ENCODE data around the gene KCNE5.
"Not testable (repeated sequence)": the region's sequence is repeated elsewhere in the genome, so short reads cannot be mapped to it uniquely, and the experiment has no call there.

KCNE5 gene

GRCh38 chrX:109635146-109635545, 10.2 kb upstream of the KCNE5 start:
- H3K36me3 Mint-ChIP-seq (ENCODE audit: low read depth), result peaks cover 17% of the 10 kb centered on the region
- H3K4me1 Mint-ChIP-seq (ENCODE audit: low read depth), result peaks cover 22% of the 10 kb centered on the region
- no peaks in the 10 kb centered on the region for H3K27me3 Mint-ChIP-seq (ENCODE audit: low read depth)
- H3K9me3 Mint-ChIP-seq, result no peaks in the 10 kb centered on the region
- H3K27ac Mint-ChIP-seq, result no peak overlapping the region
- no peak overlapping the region for H3K4me3 Mint-ChIP-seq

- Mint-ChIP-seq H3K27ac (no peak overlapping the region), H3K4me1 (ENCODE audit: low read depth) (peaks cover 11% of the 10 kb centered on the region), H3K4me3 (no peak overlapping the region), H3K9me3 (no peaks in the 10 kb centered on the region), H3K36me3 (ENCODE audit: low read depth) (peaks cover 13% of the 10 kb centered on the region), H3K27me3 (ENCODE audit: low read depth) (no peaks in the 10 kb centered on the region)
These were observed 8.0 kb upstream of the KCNE5 start for GRCh38 chrX:109632906-109633504.

- Mint-ChIP-seq H3K4me1 (ENCODE audit: low read depth) (no peaks in the 10 kb centered on the region), H3K9me3 (no peaks in the 10 kb centered on the region), H3K27me3 (ENCODE audit: low read depth) (no peaks in the 10 kb centered on the region), H3K36me3 (ENCODE audit: low read depth) (peaks cover 3% of the 10 kb centered on the region), H3K27ac (no peak overlapping the region), H3K4me3 (no peak overlapping the region)
These were observed 4.3 kb upstream of the KCNE5 start for GRCh38 chrX:109629310-109629709.

GRCh38 chrX:109626637-109627036, 1.7 kb upstream of the KCNE5 start:
- Mint-ChIP-seq H3K27ac (no peak overlapping the region), H3K27me3 (ENCODE audit: low read depth) (no peaks in the 10 kb centered on the region), H3K36me3 (ENCODE audit: low read depth) (peaks cover 3% of the 10 kb centered on the region), H3K4me1 (ENCODE audit: low read depth) (no peaks in the 10 kb centered on the region), H3K4me3 (no peak overlapping the region), H3K9me3 (no peaks in the 10 kb centered on the region)

- H3K4me3 Mint-ChIP-seq, result no peak overlapping the region
- H3K27me3 Mint-ChIP-seq (ENCODE audit: low read depth), result no peaks in the 10 kb centered on the region
- H3K9me3 Mint-ChIP-seq, result no peaks in the 10 kb centered on the region
- H3K27ac Mint-ChIP-seq, result no peak overlapping the region
- no peaks in the 10 kb centered on the region for H3K4me1 Mint-ChIP-seq (ENCODE audit: low read depth)
- H3K36me3 Mint-ChIP-seq (ENCODE audit: low read depth), result peaks cover 2% of the 10 kb centered on the region
These were observed 975 bp downstream of the KCNE5 start for GRCh38 chrX:109623997-109624396.

GRCh38 chrX:109622270-109622669, 2.7 kb downstream of the KCNE5 start:
- Mint-ChIP-seq H3K9me3 (no peaks in the 10 kb centered on the region), H3K4me3 (no peak overlapping the region), H3K4me1 (ENCODE audit: low read depth) (no peaks in the 10 kb centered on the region), H3K27ac (no peak overlapping the region), H3K36me3 (ENCODE audit: low read depth) (no peaks in the 10 kb centered on the region), H3K27me3 (ENCODE audit: low read depth) (no peaks in the 10 kb centered on the region)

- Mint-ChIP-seq H3K27ac (no peak overlapping the region), H3K4me1 (ENCODE audit: low read depth) (no peaks in the 10 kb centered on the region), H3K9me3 (no peaks in the 10 kb centered on the region), H3K36me3 (ENCODE audit: low read depth) (no peaks in the 10 kb centered on the region), H3K4me3 (no peak overlapping the region), H3K27me3 (ENCODE audit: low read depth) (no peaks in the 10 kb centered on the region)
These were observed 5.2 kb downstream of the KCNE5 start for GRCh38 chrX:109619771-109620170.

GRCh38 chrX:109614951-109615350, 10.0 kb downstream of the KCNE5 start:
- no peak overlapping the region for H3K27ac Mint-ChIP-seq
- no peaks in the 10 kb centered on the region for H3K27me3 Mint-ChIP-seq (ENCODE audit: low read depth)
- H3K9me3 Mint-ChIP-seq, result no peaks in the 10 kb centered on the region
- H3K4me3 Mint-ChIP-seq, result no peak overlapping the region
- H3K4me1 Mint-ChIP-seq (ENCODE audit: low read depth), result no peaks in the 10 kb centered on the region
- H3K36me3 Mint-ChIP-seq (ENCODE audit: low read depth), result no peaks in the 10 kb centered on the region

GRCh38 chrX:109601486-109601885, 23.5 kb downstream of the KCNE5 start:
- peaks cover 37% of the 10 kb centered on the region for H3K27me3 Mint-ChIP-seq (ENCODE audit: low read depth)
- no peak overlapping the region for H3K27ac Mint-ChIP-seq
- no peaks in the 10 kb centered on the region for H3K4me1 Mint-ChIP-seq (ENCODE audit: low read depth)
- H3K4me3 Mint-ChIP-seq, result no peak overlapping the region
- H3K36me3 Mint-ChIP-seq (ENCODE audit: low read depth), result no peaks in the 10 kb centered on the region
- peaks cover 7% of the 10 kb centered on the region for H3K9me3 Mint-ChIP-seq

GRCh38 chrX:109600237-109600651, 24.7 kb downstream of the KCNE5 start:
- no peak overlapping the region for H3K27ac Mint-ChIP-seq
- H3K27me3 Mint-ChIP-seq (ENCODE audit: low read depth), result peaks cover 32% of the 10 kb centered on the region
- no peaks in the 10 kb centered on the region for H3K4me1 Mint-ChIP-seq (ENCODE audit: low read depth)
- no peaks in the 10 kb centered on the region for H3K36me3 Mint-ChIP-seq (ENCODE audit: low read depth)
- no peak overlapping the region for H3K4me3 Mint-ChIP-seq
- H3K9me3 Mint-ChIP-seq, result no peaks in the 10 kb centered on the region

- no peak overlapping the region for H3K27ac Mint-ChIP-seq
- H3K4me3 Mint-ChIP-seq, result no peak overlapping the region
- H3K9me3 Mint-ChIP-seq, result no peaks in the 10 kb centered on the region
- no peaks in the 10 kb centered on the region for H3K4me1 Mint-ChIP-seq (ENCODE audit: low read depth)
- peaks cover 10% of the 10 kb centered on the region for H3K27me3 Mint-ChIP-seq (ENCODE audit: low read depth)
- H3K36me3 Mint-ChIP-seq (ENCODE audit: low read depth), result no peaks in the 10 kb centered on the region
These were observed 29.0 kb downstream of the KCNE5 start for GRCh38 chrX:109596015-109596414.

GRCh38 chrX:109590176-109590575, 34.8 kb downstream of the KCNE5 start:
- H3K27ac Mint-ChIP-seq, result no peak overlapping the region
- H3K36me3 Mint-ChIP-seq (ENCODE audit: low read depth), result no peaks in the 10 kb centered on the region
- H3K27me3 Mint-ChIP-seq (ENCODE audit: low read depth), result peaks cover 10% of the 10 kb centered on the region

GRCh38 chrX:109585488-109585887, 39.5 kb downstream of the KCNE5 start:
- Mint-ChIP-seq H3K4me1 (ENCODE audit: low read depth) (no peaks in the 10 kb centered on the region), H3K36me3 (ENCODE audit: low read depth) (no peaks in the 10 kb centered on the region)

More at GRCh38 chrX:109590176-109590575, 34.8 kb downstream of the KCNE5 start:
- Mint-ChIP-seq H3K4me3 (no peak overlapping the region), H3K4me1 (ENCODE audit: low read depth) (no peaks in the 10 kb centered on the region), H3K9me3 (no peaks in the 10 kb centered on the region)

GRCh38 chrX:109578916-109579315, 46.1 kb downstream of the KCNE5 start:
- Mint-ChIP-seq H3K4me1 (ENCODE audit: low read depth) (no peaks in the 10 kb centered on the region), H3K36me3 (ENCODE audit: low read depth) (no peaks in the 10 kb centered on the region), H3K9me3 (no peaks in the 10 kb centered on the region), H3K27ac (no peak overlapping the region), H3K4me3 (no peak overlapping the region), H3K27me3 (ENCODE audit: low read depth) (no peaks in the 10 kb centered on the region)

More at GRCh38 chrX:109585488-109585887, 39.5 kb downstream of the KCNE5 start:
- no peaks in the 10 kb centered on the region for H3K9me3 Mint-ChIP-seq
- peaks cover 7% of the 10 kb centered on the region for H3K27me3 Mint-ChIP-seq (ENCODE audit: low read depth)
- no peak overlapping the region for H3K4me3 Mint-ChIP-seq
- H3K27ac Mint-ChIP-seq, result no peak overlapping the region

GRCh38 chrX:109577055-109577454, 47.9 kb downstream of the KCNE5 start:
- Mint-ChIP-seq H3K4me1 (ENCODE audit: low read depth) (no peaks in the 10 kb centered on the region), H3K27ac (no peak overlapping the region), H3K36me3 (ENCODE audit: low read depth) (no peaks in the 10 kb centered on the region), H3K4me3 (no peak overlapping the region), H3K27me3 (ENCODE audit: low read depth) (no peaks in the 10 kb centered on the region), H3K9me3 (peaks cover 3% of the 10 kb centered on the region)

GRCh38 chrX:109576083-109576482, 48.9 kb downstream of the KCNE5 start:
- H3K4me3 Mint-ChIP-seq; H3K27ac Mint-ChIP-seq; H3K36me3 Mint-ChIP-seq (ENCODE audit: low read depth); H3K9me3 Mint-ChIP-seq; H3K4me1 Mint-ChIP-seq (ENCODE audit: low read depth); H3K27me3 Mint-ChIP-seq (ENCODE audit: low read depth): not testable (repeated sequence)

All from T-helper 1 cell treated with Interleukin-12 subunit alpha and Interleukin-12 subunit beta and Interleukin-4 antibody, amounts not matched to agents 30 μg/mL and 1 μg/mL, for 36 hours (primary cell).